ENCODE results near the gene SLC16A12.
A peak's percentile ranks its signal among the peaks of the same experiment; 100 is the strongest.

SLC16A12 gene, protein sequence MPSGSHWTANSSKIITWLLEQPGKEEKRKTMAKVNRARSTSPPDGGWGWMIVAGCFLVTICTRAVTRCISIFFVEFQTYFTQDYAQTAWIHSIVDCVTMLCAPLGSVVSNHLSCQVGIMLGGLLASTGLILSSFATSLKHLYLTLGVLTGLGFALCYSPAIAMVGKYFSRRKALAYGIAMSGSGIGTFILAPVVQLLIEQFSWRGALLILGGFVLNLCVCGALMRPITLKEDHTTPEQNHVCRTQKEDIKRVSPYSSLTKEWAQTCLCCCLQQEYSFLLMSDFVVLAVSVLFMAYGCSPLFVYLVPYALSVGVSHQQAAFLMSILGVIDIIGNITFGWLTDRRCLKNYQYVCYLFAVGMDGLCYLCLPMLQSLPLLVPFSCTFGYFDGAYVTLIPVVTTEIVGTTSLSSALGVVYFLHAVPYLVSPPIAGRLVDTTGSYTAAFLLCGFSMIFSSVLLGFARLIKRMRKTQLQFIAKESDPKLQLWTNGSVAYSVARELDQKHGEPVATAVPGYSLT

GRCh38 chr10:89535171-89536012, at the start of gene SLC16A12:
SLC16A12 (minus strand) TSS chr10:89535594; CDS start chr10:89462578, 73,016 bp downstream.
- peak; percentile 2 for DNase-seq (ENCODE audit: low read depth)

DNA sequence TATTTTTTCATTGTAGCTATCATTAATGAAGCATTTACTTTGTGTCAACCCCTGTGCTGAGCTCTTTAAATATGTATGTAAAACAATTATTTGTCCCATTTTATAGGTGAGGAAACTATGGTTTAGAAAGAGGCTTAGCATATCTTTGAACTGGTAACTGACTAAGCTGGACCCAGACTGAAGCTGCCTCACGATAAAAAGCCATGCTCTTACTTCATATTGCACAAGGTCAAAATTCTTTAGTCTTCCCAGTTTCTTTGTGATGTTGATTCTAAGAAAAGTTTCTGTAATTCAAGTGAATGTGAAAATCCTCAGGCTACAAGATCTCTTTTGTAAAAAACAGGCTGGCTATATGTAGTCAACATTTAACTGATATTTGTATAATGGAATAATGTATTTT, 46.6 kb upstream of the SLC16A12 start:
- no peak for DNase-seq (ENCODE audit: low read depth)

- DNase-seq (ENCODE audit: low read depth) = no peak
Observed at GRCh38 chr10:89580243-89580642, 44.8 kb upstream of the SLC16A12 start.

GRCh38 chr10:89576696-89577095, 41.3 kb upstream of the SLC16A12 start:
- DNase-seq (ENCODE audit: low read depth) = no peak

DNA sequence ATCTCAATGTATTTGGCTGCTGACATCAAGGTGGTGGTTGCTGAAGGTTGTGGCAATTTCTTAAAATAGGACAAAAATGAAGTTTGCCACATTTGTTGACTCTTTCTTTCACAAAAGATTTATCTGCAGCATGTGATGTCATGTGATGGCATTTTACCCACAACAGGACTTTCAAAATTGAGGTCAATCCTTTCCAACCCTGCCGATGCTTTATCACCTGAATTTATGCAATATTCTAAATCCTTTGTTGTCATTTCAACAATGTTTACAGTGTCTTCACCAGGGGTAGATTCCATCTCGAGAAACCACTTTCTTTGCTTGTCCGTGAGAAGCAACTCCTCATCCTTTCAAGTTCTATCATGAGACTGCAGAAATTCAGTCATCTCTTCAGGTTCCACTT, 40.6 kb upstream of the SLC16A12 start:
- no peak for DNase-seq (ENCODE audit: low read depth)

GRCh38 chr10:89575031-89575430, 39.6 kb upstream of the SLC16A12 start:
- no peak for DNase-seq (ENCODE audit: low read depth)

DNA sequence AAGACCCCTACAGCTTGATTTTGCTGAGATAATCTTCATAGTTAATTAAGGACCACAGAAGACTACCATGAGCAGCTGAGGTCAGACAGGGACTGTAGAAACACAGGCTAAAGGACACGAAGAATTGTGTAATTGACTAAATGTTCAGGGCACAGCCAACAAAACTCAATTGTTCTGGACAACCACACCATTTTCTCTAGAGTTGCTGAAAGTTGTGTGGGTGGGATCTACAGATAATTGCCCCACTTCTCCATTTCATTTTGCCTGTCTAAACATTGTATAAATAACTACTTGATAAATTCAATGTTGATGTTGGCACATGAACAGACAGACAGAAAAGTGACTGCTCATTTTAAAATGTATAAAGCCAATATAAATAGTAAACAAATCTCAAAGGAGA, 39.0 kb upstream of the SLC16A12 start:
- no peak for DNase-seq (ENCODE audit: low read depth)

DNA sequence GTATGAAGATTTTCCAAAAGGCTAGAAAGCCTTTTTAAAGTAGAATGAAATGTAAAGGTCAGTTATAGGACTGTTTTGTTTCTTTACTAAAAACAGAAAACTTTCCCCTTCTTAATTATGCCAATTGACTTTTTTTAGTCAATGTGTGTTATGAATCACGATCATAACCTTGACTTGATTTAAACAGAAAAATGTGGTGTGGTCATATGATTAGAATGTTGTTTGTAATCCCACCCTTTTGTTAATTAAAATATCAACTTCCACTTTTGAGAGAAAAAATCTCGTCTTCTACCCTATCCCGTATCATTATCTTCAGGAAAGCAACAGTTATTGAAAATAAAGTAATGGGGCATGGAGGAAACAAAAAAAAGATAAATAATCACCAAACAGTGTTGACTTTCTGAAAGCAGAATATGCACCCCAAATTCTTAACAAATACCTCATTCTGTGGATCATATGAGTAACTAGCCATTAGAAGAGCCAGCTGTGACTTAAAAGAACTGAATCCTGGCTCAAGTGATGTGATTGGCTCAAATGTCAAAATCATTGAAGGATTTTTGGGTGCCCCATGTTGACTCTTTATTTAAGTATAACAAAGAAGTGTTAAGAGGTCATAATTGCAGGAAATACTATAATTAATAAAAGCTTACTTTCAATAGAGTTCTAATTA, 32.3 kb upstream of the SLC16A12 start:
- no peak for DNase-seq (ENCODE audit: low read depth)

GRCh38 chr10:89566992-89567391, 31.6 kb upstream of the SLC16A12 start:
- DNase-seq (ENCODE audit: low read depth) = no peak

GRCh38 chr10:89566095-89566950, 30.9 kb upstream of the SLC16A12 start:
- no peak for DNase-seq (ENCODE audit: low read depth)

DNA sequence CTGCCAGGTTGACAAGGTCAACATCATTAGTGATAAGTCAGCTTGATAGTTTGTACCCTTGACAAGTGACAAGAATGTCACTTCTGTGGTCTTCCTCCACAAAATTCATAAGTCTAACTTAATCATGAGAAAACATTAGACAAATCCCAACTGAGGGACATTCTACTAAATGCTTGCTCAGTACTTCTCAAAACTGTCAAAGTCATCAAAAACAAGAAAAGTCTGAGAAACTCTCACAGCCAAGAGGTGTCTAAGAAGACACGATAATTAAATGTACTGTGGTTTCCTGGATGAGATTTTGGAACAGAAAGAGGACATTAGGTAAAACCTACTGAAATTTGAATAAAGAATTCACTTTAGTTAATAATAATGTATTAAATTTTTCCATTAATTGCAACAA, 29.8 kb upstream of the SLC16A12 start:
- no peak for DNase-seq (ENCODE audit: low read depth)

DNA sequence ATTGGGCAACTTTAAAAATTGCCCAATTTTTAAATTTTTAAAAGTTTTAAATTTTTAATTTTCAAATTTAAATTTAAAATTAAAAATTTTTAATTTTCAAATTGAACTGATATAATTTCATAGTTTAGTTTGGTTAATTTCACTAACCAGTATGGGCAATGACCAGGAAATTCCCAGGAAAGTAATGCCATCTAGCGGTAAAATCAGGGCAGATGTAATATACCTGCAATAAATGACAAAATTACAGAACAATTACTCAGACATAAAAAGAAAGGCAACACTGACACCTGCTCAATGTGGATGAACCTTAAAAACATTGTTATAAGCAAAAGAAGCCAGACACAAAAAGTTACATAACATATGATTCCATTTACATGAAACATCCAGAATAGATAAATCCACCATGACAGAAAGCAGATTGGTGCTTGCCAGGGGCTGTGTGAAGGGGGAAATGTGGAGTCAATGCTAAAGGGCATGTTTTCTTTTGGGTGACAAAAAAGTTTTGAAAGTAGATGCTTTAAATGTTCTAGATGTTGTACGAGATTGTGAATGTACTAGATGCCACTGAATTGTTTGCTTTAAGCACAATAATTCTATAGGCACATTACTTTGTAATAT, 28.6 kb upstream of the SLC16A12 start:
- no peak for DNase-seq (ENCODE audit: low read depth)

DNA sequence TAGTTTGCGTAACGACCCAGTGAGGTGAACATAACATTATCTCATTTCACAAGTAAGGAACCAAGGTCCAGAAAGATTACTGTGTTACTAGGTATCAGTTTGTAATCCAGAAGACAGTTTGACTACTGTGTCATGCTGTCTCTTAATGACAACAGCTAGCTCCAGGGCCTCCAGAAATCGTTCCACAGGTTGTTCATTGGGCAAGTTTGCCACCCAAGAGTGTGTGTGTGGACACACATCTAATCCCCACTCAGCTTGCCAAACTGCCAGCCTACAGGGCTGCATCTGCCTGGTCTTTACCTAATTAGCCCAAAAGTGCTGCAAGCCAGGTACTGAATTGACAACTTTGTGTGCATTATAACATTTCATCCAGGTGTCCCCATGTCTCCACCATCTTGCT, 27.9 kb upstream of the SLC16A12 start:
- no peak for DNase-seq (ENCODE audit: low read depth)

- no peak for DNase-seq (ENCODE audit: low read depth)
Observed at GRCh38 chr10:89556600-89556999, 21.2 kb upstream of the SLC16A12 start.

- DNase-seq (ENCODE audit: low read depth) = no peak
Observed at GRCh38 chr10:89555688-89556445, 20.5 kb upstream of the SLC16A12 start.

- no peak for DNase-seq (ENCODE audit: low read depth)
Observed at GRCh38 chr10:89554433-89554832, 19.0 kb upstream of the SLC16A12 start.

DNA sequence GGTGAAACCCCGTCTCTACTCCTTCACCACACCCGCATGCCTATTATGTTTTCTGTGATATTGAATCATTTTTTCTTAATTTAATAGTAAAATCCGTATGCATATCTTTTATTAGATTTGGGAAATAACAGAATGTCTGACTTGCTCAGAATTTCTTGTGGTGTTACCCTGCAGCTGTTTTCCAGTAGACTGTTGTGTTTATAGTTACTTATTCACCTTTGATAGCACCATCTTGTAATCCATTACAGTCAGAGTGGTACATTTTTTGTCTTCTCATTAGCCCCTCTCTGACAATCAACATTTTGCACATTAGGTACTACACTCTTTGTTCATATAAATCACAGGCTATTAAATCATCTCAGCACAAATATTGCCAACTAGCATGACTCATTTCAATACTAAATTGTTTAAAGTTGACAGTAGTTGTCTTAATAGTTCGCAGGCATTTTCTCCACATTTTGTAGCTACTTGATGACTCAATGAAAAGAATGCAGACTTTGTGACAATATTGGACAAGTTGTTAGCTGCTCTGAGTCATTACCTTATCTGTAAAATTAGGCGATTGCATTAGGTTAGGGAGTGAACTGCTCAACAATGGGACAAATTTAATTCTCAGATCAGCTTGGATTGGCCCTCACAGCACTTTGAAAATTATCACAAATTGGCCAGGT, 17.8 kb upstream of the SLC16A12 start:
- DNase-seq (ENCODE audit: low read depth) = no peak

GRCh38 chr10:89552213-89552612, 16.8 kb upstream of the SLC16A12 start:
- DNase-seq (ENCODE audit: low read depth) = no peak

DNA sequence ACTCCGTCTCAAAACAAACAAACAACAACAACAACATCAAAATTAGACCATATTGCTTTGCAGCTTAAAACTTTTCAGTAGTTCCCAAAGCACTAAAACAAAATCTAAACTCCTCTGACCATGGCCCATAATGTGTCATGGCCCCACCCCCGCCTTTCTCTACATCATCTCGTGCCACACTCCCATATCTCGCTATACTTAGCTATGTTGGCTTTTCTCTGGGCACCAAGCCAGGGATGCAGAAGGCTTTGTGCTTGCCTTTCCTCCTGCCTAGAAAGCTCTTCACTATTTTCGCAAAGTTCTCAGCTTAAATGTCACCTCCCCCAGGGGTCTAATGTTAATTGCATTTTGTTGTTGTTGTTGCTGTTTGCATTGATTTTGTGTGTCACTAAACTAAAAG, 15.1 kb upstream of the SLC16A12 start:
- no peak for DNase-seq (ENCODE audit: low read depth)

DNA sequence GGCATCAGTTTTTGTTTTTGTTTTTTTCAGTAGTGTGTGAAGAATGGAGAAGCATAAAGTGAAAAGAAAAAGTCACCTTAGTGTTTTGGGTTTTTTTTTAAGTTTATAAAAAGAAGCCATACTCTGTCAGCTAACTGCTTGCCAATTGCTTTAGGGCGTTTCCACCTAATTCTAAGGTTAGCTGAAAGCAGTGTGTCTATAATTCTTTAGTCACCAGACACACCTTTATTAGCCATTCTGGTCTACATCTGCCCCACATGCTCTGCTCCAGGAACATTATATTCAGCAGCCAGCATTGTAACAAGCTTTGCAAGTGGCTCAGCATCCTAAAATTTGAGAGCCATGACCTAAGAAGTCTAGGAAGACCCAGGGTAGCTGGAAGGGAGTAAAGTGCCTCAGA, 14.1 kb upstream of the SLC16A12 start:
- DNase-seq (ENCODE audit: low read depth) = no peak

Data from activated T-cell treated with anti-CD3 and anti-CD28 coated beads for 48 hours (primary cell).